Smooth muscle cell of the brain vasculature (primary cell): ENCODE measurements around the gene ZNF239.
"Not testable (repeated sequence)": the region's sequence is repeated elsewhere in the genome, so short reads cannot be mapped to it uniquely, and the experiment has no call there.

Experiments used
- DNase-seq: peaks from one replicate; pipeline ENCODE4 v3.0.0-alpha.2; 2012; ENCODE audit warnings: low read depth, low spot score

ZNF239 gene

DNA sequence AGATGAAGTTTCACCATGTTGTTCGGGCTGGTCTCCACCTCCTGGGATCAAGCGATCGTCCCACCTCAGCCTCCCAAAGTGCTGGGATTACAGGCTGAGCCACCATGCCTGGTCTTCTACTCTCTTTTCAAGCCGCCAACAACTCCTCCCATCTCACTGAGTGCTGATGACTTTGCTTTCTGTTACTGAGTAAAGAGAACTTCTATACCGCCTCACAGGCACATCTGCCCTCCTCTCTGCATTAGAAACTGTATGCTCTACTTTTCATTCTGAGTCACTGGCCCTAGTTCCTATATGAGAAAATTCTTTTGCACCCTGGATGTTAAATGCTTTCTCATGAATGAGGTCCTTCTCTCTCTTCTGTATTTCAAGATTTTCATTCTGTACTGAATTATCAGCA is 2.2 kb upstream of the ZNF239 start:
- DNase-seq: no peak

DNA sequence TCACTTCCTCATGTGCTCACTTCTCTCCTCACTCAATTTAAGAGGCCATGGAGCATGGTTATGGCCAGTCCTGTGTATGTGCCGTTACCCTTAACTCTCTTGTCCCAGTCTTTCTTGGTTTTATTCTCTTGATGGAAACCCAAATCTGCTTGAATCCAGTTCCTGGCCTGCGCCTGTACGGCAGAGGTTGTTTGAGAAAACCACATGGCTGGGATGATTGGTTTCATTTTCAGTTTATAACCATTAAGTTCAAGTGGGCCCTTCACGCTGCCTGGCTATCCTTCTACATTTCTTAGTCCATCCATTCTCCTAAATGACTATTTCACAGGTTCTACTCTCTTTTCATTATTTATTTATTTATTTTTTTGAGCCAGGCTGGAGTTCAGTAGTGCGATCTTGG is 1.6 kb upstream of the ZNF239 start:
- DNase-seq: no peak

DNA sequence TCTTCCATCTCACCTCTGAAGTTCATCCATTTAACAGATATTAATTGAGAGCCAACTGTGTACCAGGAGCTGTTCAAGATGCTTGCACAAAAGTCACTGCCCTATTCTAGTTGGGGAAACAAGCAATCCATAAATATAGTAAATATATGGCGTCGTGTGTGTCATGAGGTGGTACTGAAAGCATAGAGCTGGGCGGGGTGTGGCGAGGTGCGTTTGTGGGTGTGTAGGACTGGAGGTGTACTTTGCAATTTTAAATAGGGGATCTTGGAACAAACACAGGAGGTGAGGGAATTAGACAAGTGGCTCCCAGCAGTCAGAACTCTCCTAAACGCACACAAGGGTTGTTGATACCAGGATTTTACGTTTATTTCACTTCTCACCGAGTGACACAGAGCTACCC is 490 bp upstream of the ZNF239 start:
- no peak for DNase-seq

DNA sequence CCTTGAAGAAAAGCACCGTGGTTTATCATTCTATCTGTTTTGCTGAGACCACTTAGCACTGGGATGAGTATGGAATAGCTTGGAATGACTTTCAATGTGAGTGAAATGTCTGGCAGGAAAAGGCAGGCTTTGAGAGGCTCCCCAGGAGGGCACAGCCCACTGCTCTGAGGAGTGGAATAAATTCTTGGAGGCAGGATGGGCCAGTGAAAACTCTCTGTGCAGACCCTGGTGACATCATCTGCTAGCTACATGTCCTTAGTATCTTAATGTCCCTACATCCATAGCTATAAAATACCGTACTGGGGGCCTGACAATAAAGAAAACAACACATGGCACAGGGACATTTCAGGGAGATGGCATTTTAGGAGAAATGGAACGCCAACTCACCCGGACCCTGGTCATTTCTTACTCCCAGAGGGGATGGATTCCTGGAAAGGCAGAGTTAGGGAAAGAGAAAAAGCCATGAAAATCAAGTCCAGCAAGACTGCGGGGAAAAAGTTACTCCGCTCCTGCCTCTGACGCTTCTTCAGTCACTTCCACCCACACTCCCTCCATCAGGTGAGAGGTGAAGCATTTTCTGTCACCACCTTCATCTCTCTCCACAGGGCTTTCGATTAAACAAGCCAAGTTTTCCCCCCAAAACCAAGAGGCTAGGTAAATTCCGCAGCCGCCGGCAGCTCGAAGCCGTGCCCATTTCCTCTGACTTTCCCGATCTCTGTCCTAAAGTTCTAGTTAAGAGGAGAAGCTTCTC is 991 bp downstream of the ZNF239 start:
- no peak for DNase-seq

DNA sequence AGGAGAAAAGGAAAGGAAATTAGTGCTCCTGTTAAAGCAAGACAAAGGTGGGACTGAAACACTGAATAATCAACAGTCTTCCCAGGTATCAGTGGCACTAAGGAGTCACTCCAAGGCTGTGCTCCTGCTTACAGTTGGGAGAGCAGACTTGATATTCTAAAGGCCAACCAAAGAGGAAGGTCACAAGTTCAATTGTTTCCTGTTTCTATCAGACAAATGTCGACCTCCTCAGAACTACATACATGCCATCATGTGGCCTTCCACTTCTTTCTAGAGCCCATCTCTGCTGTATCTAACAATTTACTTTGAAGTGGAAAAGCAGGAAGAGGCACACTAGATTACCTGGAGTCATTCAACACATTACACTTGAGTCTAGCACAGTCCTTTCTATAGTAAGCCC is 3.4 kb downstream of the ZNF239 start:
- DNase-seq: no peak

DNA sequence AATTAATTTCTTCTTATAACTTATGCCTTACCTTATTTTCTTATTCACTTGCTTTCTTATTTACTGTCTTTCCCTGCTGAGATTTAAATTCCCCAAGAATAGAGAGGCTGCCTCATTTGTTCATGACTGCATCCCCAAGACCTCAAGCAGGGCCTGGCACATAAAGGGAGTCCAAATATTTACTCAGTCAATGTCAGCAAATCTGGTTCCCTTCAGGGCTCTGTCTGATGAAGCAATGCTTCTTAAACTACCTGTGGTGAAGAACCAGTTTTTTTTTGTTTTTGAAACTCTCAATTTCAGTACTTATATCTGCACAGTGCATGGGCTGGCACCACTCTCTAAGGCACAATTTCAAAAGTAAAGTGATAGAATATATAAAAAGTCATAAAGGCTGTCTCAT is 4.7 kb downstream of the ZNF239 start:
- DNase-seq: no peak

DNA sequence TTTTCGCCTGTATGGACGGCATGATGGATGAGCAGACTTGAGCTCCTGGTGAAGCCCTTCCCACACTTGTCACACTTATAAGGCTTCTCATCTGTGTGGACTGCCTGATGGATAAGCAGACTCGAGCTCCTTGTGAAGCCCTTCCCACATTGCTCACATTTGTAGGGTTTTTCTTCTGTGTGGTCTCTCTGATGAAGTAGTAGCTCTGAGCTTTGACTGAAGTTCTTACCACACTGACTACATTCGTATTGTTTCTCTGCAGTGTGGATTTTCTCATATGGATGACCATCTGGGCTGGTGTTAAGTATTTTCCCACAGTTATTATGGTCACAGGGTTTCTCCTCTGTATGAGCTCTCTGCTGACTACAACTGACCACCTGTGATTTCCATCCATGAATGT is 17.2 kb downstream of the ZNF239 start:
- DNase-seq: no peak

DNA sequence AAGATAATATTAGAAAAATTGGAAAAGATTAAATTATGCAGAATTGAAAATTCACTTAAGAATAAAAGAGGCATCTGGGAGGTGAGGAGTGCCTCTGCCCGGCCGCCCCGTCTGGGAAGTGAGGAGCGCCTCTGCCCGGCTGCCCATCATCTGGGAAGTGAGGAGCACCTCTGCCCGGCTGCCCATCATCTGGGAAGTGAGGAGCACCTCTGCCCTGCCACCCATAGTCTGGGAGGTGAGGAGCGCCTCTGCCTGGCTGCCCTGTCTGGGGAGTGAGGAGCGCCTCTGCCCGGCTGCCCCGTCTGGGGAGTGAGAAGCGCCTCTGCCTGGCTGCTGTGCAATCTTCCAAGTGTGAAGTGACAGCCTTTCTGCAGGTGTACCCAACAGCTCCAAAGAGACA is 30.7 kb downstream of the ZNF239 start:
- not testable (repeated sequence) for DNase-seq

DNA sequence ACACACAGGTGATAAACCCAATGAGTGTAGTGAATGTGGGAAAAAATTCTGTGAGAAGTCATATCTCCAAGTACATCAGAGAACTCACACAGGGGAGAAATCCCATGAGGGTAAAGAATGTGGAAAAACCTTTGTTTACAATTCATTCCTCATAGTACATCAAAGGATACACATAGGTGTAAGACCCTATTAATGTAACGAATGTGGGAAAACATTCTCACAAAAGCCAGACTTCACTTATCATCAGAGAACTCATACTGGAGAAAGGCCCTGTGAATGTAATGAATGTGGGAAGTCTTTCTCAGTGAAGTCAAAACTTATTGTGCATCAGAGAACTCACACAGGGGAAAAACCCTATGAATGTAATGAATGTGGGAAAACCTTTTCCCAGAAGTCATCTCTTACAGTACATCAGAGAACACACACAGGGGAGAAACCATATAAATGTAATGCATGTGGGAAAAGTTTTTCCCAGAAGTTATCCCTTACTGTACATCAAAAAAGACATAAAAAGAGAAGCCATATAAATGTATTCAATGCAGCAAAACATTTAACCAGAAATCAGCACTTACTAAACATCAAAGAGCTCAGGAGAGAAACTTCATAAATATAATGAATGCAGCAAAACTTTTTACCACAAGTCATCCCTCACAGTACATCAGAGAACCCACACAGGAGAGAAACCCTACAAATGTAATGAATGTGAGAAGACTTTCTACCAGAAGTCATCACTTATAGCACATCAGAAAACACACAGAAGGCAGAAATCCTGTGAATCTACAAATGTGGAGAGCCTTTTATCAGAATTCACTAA is 49.8 kb downstream of the ZNF239 start:
- no peak for DNase-seq
